Activated CD8-positive, alpha-beta memory T cell treated with anti-CD3 and anti-CD28 coated beads, Interleukin-2, amount 50 U/mL, for 4 hours (primary cell): ENCODE measurements around the gene PDZRN4.

Source experiments
- DNase-seq: peaks from one replicate; pipeline ENCODE4 v3.0.0-alpha.2; 2020

PDZRN4 gene

GRCh38 chr12:41364211-41364610 lies 176.1 kb downstream of the PDZRN4 start:
- DNase-seq = no peak

GRCh38 chr12:41365653-41366171 lies 177.6 kb downstream of the PDZRN4 start:
- no peak for DNase-seq

GRCh38 chr12:41367726-41368405 lies 179.7 kb downstream of the PDZRN4 start:
- DNase-seq = no peak

- DNase-seq = no peak
Observed at GRCh38 chr12:41380878-41381277, 192.8 kb downstream of the PDZRN4 start.

GRCh38 chr12:41402801-41403200 lies 214.7 kb downstream of the PDZRN4 start:
- no peak for DNase-seq

- no peak for DNase-seq
Observed at GRCh38 chr12:41407232-41407799, 219.2 kb downstream of the PDZRN4 start.

- no peak for DNase-seq
Observed at GRCh38 chr12:41409628-41410027, 221.5 kb downstream of the PDZRN4 start.

- DNase-seq = no peak
Observed at GRCh38 chr12:41418586-41418985, 230.5 kb downstream of the PDZRN4 start.

- DNase-seq = no peak
Observed at GRCh38 chr12:41419131-41419893, 231.2 kb downstream of the PDZRN4 start.

GRCh38 chr12:41424651-41425050 lies 236.5 kb downstream of the PDZRN4 start:
- DNase-seq = no peak

GRCh38 chr12:41433460-41433859 lies 245.3 kb downstream of the PDZRN4 start:
- no peak for DNase-seq

- DNase-seq = no peak
Observed at GRCh38 chr12:41436076-41436475, 248.0 kb downstream of the PDZRN4 start.

- DNase-seq = no peak
Observed at GRCh38 chr12:41437563-41437962, 249.4 kb downstream of the PDZRN4 start.

GRCh38 chr12:41438854-41439541 lies 250.9 kb downstream of the PDZRN4 start:
- no peak for DNase-seq

- no peak for DNase-seq
Observed at GRCh38 chr12:41439801-41440200, 251.7 kb downstream of the PDZRN4 start.

- DNase-seq = no peak
Observed at GRCh38 chr12:41441180-41441579, 253.1 kb downstream of the PDZRN4 start.

GRCh38 chr12:41442896-41443295 lies 254.8 kb downstream of the PDZRN4 start:
- no peak for DNase-seq

- no peak for DNase-seq
Observed at GRCh38 chr12:41443690-41444089, 255.6 kb downstream of the PDZRN4 start.

- no peak for DNase-seq
Observed at GRCh38 chr12:41452838-41453407, 264.8 kb downstream of the PDZRN4 start.

GRCh38 chr12:41453409-41453808 lies 265.3 kb downstream of the PDZRN4 start:
- DNase-seq = no peak

GRCh38 chr12:41459111-41459905 lies 271.2 kb downstream of the PDZRN4 start:
- DNase-seq = no peak

- no peak for DNase-seq
Observed at GRCh38 chr12:41459906-41460214, 271.7 kb downstream of the PDZRN4 start.
